ENCODE measurements around the gene ACTL6A. TPM values are rescaled to one million over a fixed set of nuclear protein-coding genes. Genes with fewer than 3 reads are reported as not detected.

Gene ACTL6A
- total RNA-seq, 3 donors from 2014 or later, result 37.1 to 58.1 (median 46.2) TPM

DNA sequence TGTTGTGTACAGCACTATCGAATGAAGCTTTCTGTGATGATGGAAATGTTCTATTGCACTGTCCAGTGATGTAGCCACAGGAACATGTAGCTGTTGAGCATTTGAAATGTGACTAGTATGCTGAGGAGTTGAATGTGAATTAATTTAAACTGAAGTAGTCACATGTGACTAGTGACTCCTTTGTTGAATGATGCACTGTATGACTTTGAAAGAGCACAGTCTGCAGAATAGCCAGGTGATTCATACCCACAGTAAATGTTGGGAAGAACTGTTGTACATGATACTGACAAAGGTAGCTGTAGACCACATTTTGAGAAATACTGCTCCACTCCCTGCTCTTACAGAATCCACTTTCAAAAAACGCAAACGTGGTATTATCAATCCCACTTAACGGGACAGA is 34.0 kb upstream of the ACTL6A start:
- Histone ChIP-seq H3K27me3 (no peaks in the 10 kb centered on the region), H3K4me1 (no peaks in the 10 kb centered on the region), H3K9me3 (no peaks in the 10 kb centered on the region), H3K36me3 (no peaks in the 10 kb centered on the region), H3K4me3 (no peak overlapping the region), H3K27ac (no peak overlapping the region)
- no peak for DNase-seq (ENCODE audit: low spot score in 2 of 2)
- TF ChIP-seq POLR2AphosphoS5 (IDR thresholded peaks at IDR 0.05), result no peak
- no peak for TF ChIP-seq POLR2A (IDR thresholded peaks at IDR 0.05)
- TF ChIP-seq, protein P1, sequence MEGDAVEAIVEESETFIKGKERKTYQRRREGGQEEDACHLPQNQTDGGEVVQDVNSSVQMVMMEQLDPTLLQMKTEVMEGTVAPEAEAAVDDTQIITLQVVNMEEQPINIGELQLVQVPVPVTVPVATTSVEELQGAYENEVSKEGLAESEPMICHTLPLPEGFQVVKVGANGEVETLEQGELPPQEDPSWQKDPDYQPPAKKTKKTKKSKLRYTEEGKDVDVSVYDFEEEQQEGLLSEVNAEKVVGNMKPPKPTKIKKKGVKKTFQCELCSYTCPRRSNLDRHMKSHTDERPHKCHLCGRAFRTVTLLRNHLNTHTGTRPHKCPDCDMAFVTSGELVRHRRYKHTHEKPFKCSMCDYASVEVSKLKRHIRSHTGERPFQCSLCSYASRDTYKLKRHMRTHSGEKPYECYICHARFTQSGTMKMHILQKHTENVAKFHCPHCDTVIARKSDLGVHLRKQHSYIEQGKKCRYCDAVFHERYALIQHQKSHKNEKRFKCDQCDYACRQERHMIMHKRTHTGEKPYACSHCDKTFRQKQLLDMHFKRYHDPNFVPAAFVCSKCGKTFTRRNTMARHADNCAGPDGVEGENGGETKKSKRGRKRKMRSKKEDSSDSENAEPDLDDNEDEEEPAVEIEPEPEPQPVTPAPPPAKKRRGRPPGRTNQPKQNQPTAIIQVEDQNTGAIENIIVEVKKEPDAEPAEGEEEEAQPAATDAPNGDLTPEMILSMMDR (IDR thresholded peaks at IDR 0.05), result no peak
- intact Hi-C loops (cut with DNase I; ENCODE audit: low total_unique reads), result no loop called here

DNA sequence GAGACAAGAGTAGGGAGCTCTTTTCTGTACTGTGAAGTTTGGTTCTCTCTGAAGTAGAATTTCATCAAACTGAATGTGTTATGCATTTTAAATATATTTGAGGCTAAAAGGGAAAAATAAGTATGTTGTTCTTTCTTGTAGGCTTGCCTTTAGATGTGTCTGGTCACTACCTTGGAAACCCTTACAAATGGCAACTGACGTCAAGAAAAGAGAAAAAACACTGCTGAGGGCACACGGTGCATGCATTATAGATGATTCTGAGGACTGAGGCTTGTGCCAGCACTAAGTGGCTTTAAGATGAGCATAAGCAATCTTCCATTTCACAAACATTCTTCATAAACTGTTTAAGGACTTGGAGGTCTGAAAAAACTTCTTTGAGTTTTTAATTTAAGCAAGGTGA is 31.1 kb upstream of the ACTL6A start:
- H3K9me3 ChIP-seq, result no peaks in the 10 kb centered on the region
- no peak overlapping the region for H3K27ac ChIP-seq
- intact Hi-C loops (cut with DNase I; ENCODE audit: low total_unique reads), result no loop called here
- TF ChIP-seq POLR2AphosphoS5 (IDR thresholded peaks at IDR 0.05), result no peak
- TF ChIP-seq POLR2A (IDR thresholded peaks at IDR 0.05), result no peak
- TF ChIP-seq, protein P1 (IDR thresholded peaks at IDR 0.05), result no peak
- H3K36me3 ChIP-seq, result no peaks in the 10 kb centered on the region
- no peak overlapping the region for H3K4me3 ChIP-seq
- no peak for DNase-seq (ENCODE audit: low spot score in 2 of 2)
- no peaks in the 10 kb centered on the region for H3K4me1 ChIP-seq
- H3K27me3 ChIP-seq, result no peaks in the 10 kb centered on the region

DNA sequence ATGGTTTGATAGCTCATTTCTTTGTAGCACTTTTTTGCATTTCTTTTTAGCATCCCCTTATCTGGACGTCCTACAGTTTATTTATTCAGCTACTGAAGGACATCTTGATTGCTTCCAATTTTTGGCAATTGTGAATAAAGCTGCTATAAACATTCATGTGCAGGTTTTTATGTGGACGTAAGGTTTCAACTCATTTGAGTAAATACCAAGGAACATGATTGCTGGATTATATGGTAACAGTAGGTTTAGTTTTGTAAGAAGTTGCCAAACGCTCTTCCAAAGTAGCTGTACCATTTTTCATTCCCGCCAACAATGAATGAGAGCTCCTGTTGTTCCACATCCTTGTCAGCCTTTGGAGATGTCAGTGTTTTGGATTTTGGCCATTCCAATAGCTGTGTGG is 29.5 kb upstream of the ACTL6A start:
- H3K27ac ChIP-seq, result no peak overlapping the region

DNA sequence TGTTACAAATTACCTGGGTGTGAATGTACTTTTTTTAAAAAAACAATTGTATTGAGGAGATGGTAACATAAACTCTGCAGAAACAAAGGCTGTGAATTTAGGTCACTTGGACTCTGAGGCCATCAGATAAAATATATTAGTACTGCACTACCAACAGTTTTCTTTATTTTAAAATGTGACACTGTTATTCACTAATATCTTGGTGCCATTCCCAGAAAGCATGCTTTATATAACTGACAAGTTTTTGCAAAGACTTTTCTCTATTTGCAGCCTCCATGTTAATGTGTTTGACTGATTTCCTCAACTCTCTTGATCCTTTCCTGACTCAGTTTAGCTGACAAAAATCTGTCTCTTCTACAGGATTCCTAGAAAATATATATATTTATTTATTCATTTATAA is 26.5 kb upstream of the ACTL6A start:
- Histone ChIP-seq H3K27me3 (no peaks in the 10 kb centered on the region), H3K27ac (no peak overlapping the region), H3K36me3 (no peaks in the 10 kb centered on the region), H3K4me3 (no peak overlapping the region), H3K4me1 (no peaks in the 10 kb centered on the region), H3K9me3 (no peaks in the 10 kb centered on the region)
- intact Hi-C loops (cut with DNase I; ENCODE audit: low total_unique reads), result no loop called here
- no peak for TF ChIP-seq POLR2A (IDR thresholded peaks at IDR 0.05)
- TF ChIP-seq POLR2AphosphoS5 (IDR thresholded peaks at IDR 0.05), result no peak
- TF ChIP-seq, protein P1 (IDR thresholded peaks at IDR 0.05), result no peak
- DNase-seq (ENCODE audit: low spot score in 2 of 2), result no peak

More for the DNA sequence above, 29.5 kb upstream of the ACTL6A start:
- H3K36me3 ChIP-seq, result no peaks in the 10 kb centered on the region
- H3K4me1 ChIP-seq, result no peaks in the 10 kb centered on the region
- DNase-seq (ENCODE audit: low spot score in 2 of 2), result no peak
- intact Hi-C loops (cut with DNase I; ENCODE audit: low total_unique reads), result no loop called here
- no peak overlapping the region for H3K4me3 ChIP-seq
- no peaks in the 10 kb centered on the region for H3K9me3 ChIP-seq
- TF ChIP-seq POLR2A (IDR thresholded peaks at IDR 0.05), result no peak
- TF ChIP-seq, protein P1 (IDR thresholded peaks at IDR 0.05), result no peak
- no peak for TF ChIP-seq POLR2AphosphoS5 (IDR thresholded peaks at IDR 0.05)
- no peaks in the 10 kb centered on the region for H3K27me3 ChIP-seq

DNA sequence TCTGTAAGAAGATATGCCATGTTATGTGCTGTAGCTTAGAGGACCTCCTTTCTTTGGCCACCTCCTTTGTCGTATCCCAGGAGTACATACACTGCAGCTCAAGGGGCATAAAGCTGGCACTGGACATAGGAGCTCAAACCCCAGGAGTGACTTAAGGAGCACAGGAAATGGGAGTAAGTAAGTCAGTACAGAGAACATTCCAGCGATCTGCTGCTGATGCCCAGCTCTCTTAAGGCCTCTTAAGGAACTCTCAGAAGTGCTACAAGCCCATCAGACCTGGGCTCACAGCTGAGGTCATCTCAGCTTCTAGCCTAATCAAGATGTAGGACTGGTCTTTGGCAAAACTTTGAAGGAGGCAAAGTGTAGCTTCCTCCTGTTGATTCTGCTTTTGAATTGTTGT is 21.6 kb upstream of the ACTL6A start:
- H3K36me3 ChIP-seq, result no peaks in the 10 kb centered on the region
- TF ChIP-seq, protein P1 (IDR thresholded peaks at IDR 0.05), result no peak
- TF ChIP-seq POLR2A (IDR thresholded peaks at IDR 0.05), result no peak
- no peak for TF ChIP-seq POLR2AphosphoS5 (IDR thresholded peaks at IDR 0.05)

More for the DNA sequence above, 21.6 kb upstream of the ACTL6A start:
- no peaks in the 10 kb centered on the region for H3K4me1 ChIP-seq
- no peak overlapping the region for H3K4me3 ChIP-seq
- no peak overlapping the region for H3K27ac ChIP-seq
- no peak for DNase-seq (ENCODE audit: low spot score in 2 of 2)
- H3K27me3 ChIP-seq, result no peaks in the 10 kb centered on the region
- intact Hi-C loops (cut with DNase I; ENCODE audit: low total_unique reads), result no loop called here
- no peaks in the 10 kb centered on the region for H3K9me3 ChIP-seq
